HepG2 (cell line): ENCODE measurements around the gene MAP4K3. TPM values are rescaled to one million over a fixed set of nuclear protein-coding genes. Genes with fewer than 3 reads are reported as not detected.
A peak's percentile ranks its signal among the peaks of the same experiment; 100 is the strongest.

ENCODE experiments used
- AHDC1 ChIP-seq: sonication (generic); formaldehyde crosslinking; IDR thresholded peaks from 2 replicates; pipeline ENCODE4 v1.5.1; 2020; ENCODE audit warnings: mild to moderate bottlenecking, missing genetic modification reagents, borderline replicate concordance
- CENPBD1 ChIP-seq: sonication (generic); formaldehyde crosslinking; IDR thresholded peaks from 2 replicates; pipeline ENCODE4 v1.8.0; 2022; ENCODE audit warnings: missing genetic modification reagents, low read depth, mild to moderate bottlenecking, borderline replicate concordance
- NFE2L2 ChIP-seq: fragments of 150-350 bp; IDR thresholded peaks from 2 replicates; pipeline ENCODE4 v1.6.1; 2014; ENCODE audit warnings: low read length
- PLSCR1 ChIP-seq: sonication (generic); formaldehyde crosslinking; IDR thresholded peaks from 2 replicates; pipeline ENCODE4 v1.5.0; 2020; ENCODE audit warnings: missing genetic modification reagents, mild to moderate bottlenecking, borderline replicate concordance
- PRDM10 ChIP-seq: sonication (generic); formaldehyde crosslinking; IDR thresholded peaks from 2 replicates; pipeline ENCODE4 v1.4.0; 2020; ENCODE audit warnings: low read depth, missing genetic modification reagents
- PRDM4 ChIP-seq: sonication (generic); formaldehyde crosslinking; IDR thresholded peaks from 2 replicates; pipeline ENCODE4 v1.9.0; 2021; ENCODE audit warnings: missing genetic modification reagents, borderline replicate concordance
- THAP7 ChIP-seq: sonication (generic); formaldehyde crosslinking; IDR thresholded peaks from 2 replicates; pipeline ENCODE4 v1.8.1; 2023; ENCODE audit warnings: mild to moderate bottlenecking, missing genetic modification reagents
- THRA ChIP-seq: sonication (generic); formaldehyde crosslinking; IDR thresholded peaks from 2 replicates; pipeline ENCODE4 v1.4.0; 2020; ENCODE audit warnings: missing genetic modification reagents, borderline replicate concordance
- ZNF253 ChIP-seq: sonication (generic); formaldehyde crosslinking; IDR thresholded peaks from 2 replicates; pipeline ENCODE4 v1.8.0; 2022; ENCODE audit warnings: mild to moderate bottlenecking, missing genetic modification reagents, borderline replicate concordance
- ZNF788 ChIP-seq: sonication (generic); formaldehyde crosslinking; IDR thresholded peaks from 2 replicates; pipeline ENCODE4 v1.5.0; 2020; ENCODE audit warnings: mild to moderate bottlenecking, missing genetic modification reagents, borderline replicate concordance
- polyA plus RNA-seq, 8 experiments: library from polyadenylated mRNA; depleted of rRNA in 3 of 8; stranded (reverse) in 7 of 8; unstranded in 1 of 8; fragments of >200 nt; fragmentation: Illumina TruSeq in 4 of 8; extraction: Trizol in 4 of 8; gene quantifications; 2 replicates each; pipeline versions ENCODE4 v1.2.1 to v1.2.3, GENCODE V29; 2011 to 2016; ENCODE audit warnings: low read depth in 4 of 8, missing spikeins in 1 of 8, mixed read lengths in 1 of 8; ENCODE audit not compliant: insufficient read depth in 1 of 8
- total RNA-seq, 5 experiments: library from RNA; depleted of rRNA; stranded (reverse); fragments of >200 nt; fragmentation: Illumina TruSeq; extraction: Trizol; gene quantifications; 2 replicates each; pipeline ENCODE4 v1.2.3, GENCODE V29; 2016; ENCODE audit warnings: low read depth in 1 of 5

The MAP4K3 gene
- total and polyA plus RNA-seq, 2 of the 13 experiments (the other 11 are each of a cell fraction or from before 2014, with no cell fraction given), result 45.9 to 53.2 TPM

- peak; percentile 10; the same call in 1 of the 2 replicates for TF ChIP-seq PRDM10 (CRISPR knock-in tag)
- no peak for TF ChIP-seq CENPBD1 (CRISPR knock-in tag)
- no peak for TF ChIP-seq THAP7 (CRISPR knock-in tag)
- TF ChIP-seq ZNF788 (CRISPR knock-in tag), result peak; percentile 62; the same call in 1 of the 2 replicates
- TF ChIP-seq NFE2L2, result no peak
- peak; percentile 14 for TF ChIP-seq AHDC1 (CRISPR knock-in tag)
- TF ChIP-seq THRA, result peak; percentile 44
- TF ChIP-seq ZNF253 (CRISPR knock-in tag), result peak; percentile 49
- no peak for TF ChIP-seq PRDM4 (CRISPR knock-in tag)
- no peak for TF ChIP-seq PLSCR1
Measured at GRCh38 chr2:39436592-39437521, at the start of gene MAP4K3 (continued).
